ENCODE measurements around the gene CCDC102A.

The CCDC102A gene

GRCh38 chr16:57517397-57518367 lies 18.7 kb downstream of the CCDC102A start:
- TF ChIP-seq USF1 (IDR thresholded peaks at IDR 0.05) = no peak
- no peak for TF ChIP-seq TAF1 (IDR thresholded peaks at IDR 0.05; ENCODE audit: low read depth)

- TF ChIP-seq FOXM1 (IDR thresholded peaks at IDR 0.05; ENCODE audit: borderline replicate concordance, low read depth) (no peak), CREB1 (IDR thresholded peaks at IDR 0.05; ENCODE audit: low read depth) (no peak), USF1 (IDR thresholded peaks at IDR 0.05) (no peak), RAD21 (IDR thresholded peaks at IDR 0.05; ENCODE audit: low read depth) (no peak), EGR1 (IDR thresholded peaks at IDR 0.05) (no peak), TCF12 (IDR thresholded peaks at IDR 0.05; ENCODE audit: low read depth) (no peak), YY1 (IDR thresholded peaks at IDR 0.05; ENCODE audit: low read depth) (no peak), MAX (IDR thresholded peaks at IDR 0.05) (no peak), TEAD4 (IDR thresholded peaks at IDR 0.05) (no peak), REST (IDR thresholded peaks at IDR 0.05; ENCODE audit: low read depth) (no peak)
Measured at GRCh38 chr16:57516773-57517172, 19.6 kb downstream of the CCDC102A start.

- TF ChIP-seq TEAD4 (IDR thresholded peaks at IDR 0.05) (no peak), CEBPB (IDR thresholded peaks at IDR 0.05) (no peak), USF1 (IDR thresholded peaks at IDR 0.05) (no peak), ZBTB7A (IDR thresholded peaks at IDR 0.05; ENCODE audit: low read depth) (no peak), TAF1 (IDR thresholded peaks at IDR 0.05; ENCODE audit: low read depth) (no peak), EGR1 (IDR thresholded peaks at IDR 0.05) (no peak), YY1 (IDR thresholded peaks at IDR 0.05; ENCODE audit: low read depth) (no peak), NFIC (IDR thresholded peaks at IDR 0.05) (no peak), FOXM1 (IDR thresholded peaks at IDR 0.05; ENCODE audit: borderline replicate concordance, low read depth) (no peak), TCF12 (IDR thresholded peaks at IDR 0.05; ENCODE audit: low read depth) (no peak), RAD21 (IDR thresholded peaks at IDR 0.05; ENCODE audit: low read depth) (no peak), EP300 (IDR thresholded peaks at IDR 0.05; ENCODE audit: borderline replicate concordance) (no peak), REST (IDR thresholded peaks at IDR 0.05; ENCODE audit: low read depth) (no peak), CREB1 (IDR thresholded peaks at IDR 0.05; ENCODE audit: low read depth) (no peak), MAX (IDR thresholded peaks at IDR 0.05) (no peak)
Measured at GRCh38 chr16:57516176-57516725, 20.1 kb downstream of the CCDC102A start.

- TF ChIP-seq FOXM1 (IDR thresholded peaks at IDR 0.05; ENCODE audit: borderline replicate concordance, low read depth) = no peak
- no peak for TF ChIP-seq CREB1 (IDR thresholded peaks at IDR 0.05; ENCODE audit: low read depth)
- TF ChIP-seq MAX (IDR thresholded peaks at IDR 0.05) = no peak
- no peak for TF ChIP-seq CEBPB (IDR thresholded peaks at IDR 0.05)
- TF ChIP-seq YY1 (IDR thresholded peaks at IDR 0.05; ENCODE audit: low read depth) = no peak
- no peak for TF ChIP-seq TAF1 (IDR thresholded peaks at IDR 0.05; ENCODE audit: low read depth)
- TF ChIP-seq REST (IDR thresholded peaks at IDR 0.05; ENCODE audit: low read depth) = no peak
- no peak for TF ChIP-seq RAD21 (IDR thresholded peaks at IDR 0.05; ENCODE audit: low read depth)
- TF ChIP-seq EGR1 (IDR thresholded peaks at IDR 0.05) = no peak
- no peak for TF ChIP-seq NFIC (IDR thresholded peaks at IDR 0.05)
Measured at GRCh38 chr16:57514791-57515600, 21.4 kb downstream of the CCDC102A start.
